Measurements from ENCODE around the gene RTCA. TPM values are rescaled to one million over a fixed set of nuclear protein-coding genes. Genes with fewer than 3 reads are reported as not detected.

RTCA gene
- total RNA-seq, 1 experiment from 2014 or later = 26.5 TPM

DNA sequence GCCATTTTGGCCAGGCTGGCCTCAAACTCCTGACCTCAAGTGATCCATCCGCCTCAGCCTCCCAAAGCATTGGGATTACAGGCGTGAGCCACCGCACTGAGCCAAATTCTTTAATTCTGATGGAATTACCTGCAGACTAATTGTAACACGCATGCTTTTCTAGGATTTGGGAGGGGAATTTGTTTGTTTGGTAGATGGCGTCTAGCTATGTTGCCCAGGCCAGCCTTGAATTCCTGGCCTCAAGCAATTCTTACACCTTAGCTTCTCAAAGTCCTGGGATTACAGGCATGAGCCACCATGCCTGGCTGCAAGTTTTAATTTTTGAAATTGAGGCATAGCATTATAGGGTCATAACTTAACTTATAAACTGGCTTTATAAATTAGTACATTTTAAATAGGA lies 18.6 kb downstream of the RTCA start:
- no peak for TF ChIP-seq POLR2A (IDR thresholded peaks at IDR 0.05; ENCODE audit: borderline replicate concordance, extremely low read depth, insufficient read depth, insufficient read length)
- TF ChIP-seq ELF1 (IDR thresholded peaks at IDR 0.05; ENCODE audit: borderline replicate concordance, low read depth) = no peak
- TF ChIP-seq, protein P1, sequence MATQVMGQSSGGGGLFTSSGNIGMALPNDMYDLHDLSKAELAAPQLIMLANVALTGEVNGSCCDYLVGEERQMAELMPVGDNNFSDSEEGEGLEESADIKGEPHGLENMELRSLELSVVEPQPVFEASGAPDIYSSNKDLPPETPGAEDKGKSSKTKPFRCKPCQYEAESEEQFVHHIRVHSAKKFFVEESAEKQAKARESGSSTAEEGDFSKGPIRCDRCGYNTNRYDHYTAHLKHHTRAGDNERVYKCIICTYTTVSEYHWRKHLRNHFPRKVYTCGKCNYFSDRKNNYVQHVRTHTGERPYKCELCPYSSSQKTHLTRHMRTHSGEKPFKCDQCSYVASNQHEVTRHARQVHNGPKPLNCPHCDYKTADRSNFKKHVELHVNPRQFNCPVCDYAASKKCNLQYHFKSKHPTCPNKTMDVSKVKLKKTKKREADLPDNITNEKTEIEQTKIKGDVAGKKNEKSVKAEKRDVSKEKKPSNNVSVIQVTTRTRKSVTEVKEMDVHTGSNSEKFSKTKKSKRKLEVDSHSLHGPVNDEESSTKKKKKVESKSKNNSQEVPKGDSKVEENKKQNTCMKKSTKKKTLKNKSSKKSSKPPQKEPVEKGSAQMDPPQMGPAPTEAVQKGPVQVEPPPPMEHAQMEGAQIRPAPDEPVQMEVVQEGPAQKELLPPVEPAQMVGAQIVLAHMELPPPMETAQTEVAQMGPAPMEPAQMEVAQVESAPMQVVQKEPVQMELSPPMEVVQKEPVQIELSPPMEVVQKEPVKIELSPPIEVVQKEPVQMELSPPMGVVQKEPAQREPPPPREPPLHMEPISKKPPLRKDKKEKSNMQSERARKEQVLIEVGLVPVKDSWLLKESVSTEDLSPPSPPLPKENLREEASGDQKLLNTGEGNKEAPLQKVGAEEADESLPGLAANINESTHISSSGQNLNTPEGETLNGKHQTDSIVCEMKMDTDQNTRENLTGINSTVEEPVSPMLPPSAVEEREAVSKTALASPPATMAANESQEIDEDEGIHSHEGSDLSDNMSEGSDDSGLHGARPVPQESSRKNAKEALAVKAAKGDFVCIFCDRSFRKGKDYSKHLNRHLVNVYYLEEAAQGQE (IDR thresholded peaks at IDR 0.05; ENCODE audit: low read depth) = no peak
- TF ChIP-seq YY1 (IDR thresholded peaks at IDR 0.05; ENCODE audit: extremely low read depth, insufficient replicate concordance, low read depth, low read length) = no peak
- RAD21 ChIA-PET (ENCODE audit: low non-redundant PET in 1 of 2, low total read pairs in 2 of 2, uncharacterized antibody in 2 of 2, unreplicated experiment in 2 of 2) = no interaction called here
- no peak overlapping the region for H3K9ac ChIP-seq (ENCODE audit: low read length)
- CTCF ChIA-PET = no interaction called here
- H3K36me3 ChIP-seq (ENCODE audit: control insufficient read depth in 1 of 2, insufficient read depth in 2 of 2, low read length in 2 of 2) = peaks cover 17 to 39% of the 10 kb centered on the region in 2 experiments
- ATAC-seq (no peak), DNase-seq (ENCODE audit: low read depth, low spot score) (no peak)
- H2AFZ ChIP-seq (ENCODE audit: low read depth, low read length, poor library complexity, severe bottlenecking) = no peak overlapping the region
- H3K4me1 ChIP-seq (ENCODE audit: control insufficient read depth in 1 of 2, insufficient read depth in 2 of 2, low read length in 2 of 2) = no peaks in the 10 kb centered on the region
- H4K20me1 ChIP-seq (ENCODE audit: insufficient read depth) = no peaks in the 10 kb centered on the region; the same call in 1 of the 2 replicates
- POLR2A ChIA-PET = no interaction called here
- intact Hi-C loops (cut with micrococcal nuclease) = no loop called here
- no peaks in the 10 kb centered on the region for H3K9me2 ChIP-seq (ENCODE audit: insufficient read depth)
- no peak overlapping the region for H3K4me3 ChIP-seq (replicated peaks in 1 of 2; ENCODE audit: low read depth in 1 of 2, low read length in 2 of 2)
- H3K79me2 ChIP-seq (ENCODE audit: insufficient read depth, low read length) = no peaks in the 10 kb centered on the region; the same call in 1 of the 2 replicates
- H3K9me3 ChIP-seq (ENCODE audit: control insufficient read depth in 1 of 2, insufficient read depth in 1 of 2, low read depth in 1 of 2, low read length in 2 of 2) = no peaks in the 10 kb centered on the region
- H3K4me2 ChIP-seq (ENCODE audit: low read length) = no peak overlapping the region
- no peak overlapping the region for H3K27ac ChIP-seq (ENCODE audit: low read depth, low read length)
- no peaks in the 10 kb centered on the region for H3K27me3 ChIP-seq (ENCODE audit: insufficient read depth, low read length)
- BruUV-seq (replicated peaks) = no TSS peak

DNA sequence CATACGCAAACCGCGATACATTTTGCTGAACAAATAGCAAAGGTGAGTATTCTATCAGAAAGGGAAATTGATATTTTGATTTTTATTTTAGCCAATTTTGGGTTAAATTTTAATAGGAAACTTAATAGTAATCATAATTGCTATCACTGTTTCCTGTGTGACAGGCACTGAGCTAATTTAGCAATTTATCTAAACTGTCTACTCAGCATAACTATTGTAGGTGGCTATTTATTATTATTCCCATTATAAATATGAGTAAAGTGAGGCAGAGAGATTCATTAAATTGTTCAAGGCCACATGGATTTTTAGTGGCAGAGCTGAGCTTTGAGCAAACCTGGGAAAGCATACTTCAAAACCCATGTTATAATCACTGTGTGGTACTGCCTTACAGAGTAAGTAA lies 21.1 kb downstream of the RTCA start:
- DNase-seq (ENCODE audit: low read depth, low spot score) = no peak
- Histone ChIP-seq H2AFZ (ENCODE audit: low read depth, low read length, poor library complexity, severe bottlenecking) (no peak overlapping the region), H3K4me1 (ENCODE audit: control insufficient read depth in 1 of 2, insufficient read depth in 2 of 2, low read length in 2 of 2) (no peaks in the 10 kb centered on the region), H3K4me3 (replicated peaks in 1 of 2; ENCODE audit: low read depth in 1 of 2, low read length in 2 of 2) (no peak overlapping the region), H3K36me3 (ENCODE audit: control insufficient read depth in 1 of 2, insufficient read depth in 2 of 2, low read length in 2 of 2) (peaks cover 16 to 31% of the 10 kb centered on the region in 2 experiments), H3K9ac (ENCODE audit: low read length) (no peak overlapping the region), H3K9me3 (ENCODE audit: control insufficient read depth in 1 of 2, insufficient read depth in 1 of 2, low read depth in 1 of 2, low read length in 2 of 2) (no peaks in the 10 kb centered on the region), H3K27me3 (ENCODE audit: insufficient read depth, low read length) (no peaks in the 10 kb centered on the region), H3K4me2 (ENCODE audit: low read length) (no peak overlapping the region), H3K27ac (ENCODE audit: low read depth, low read length) (no peak overlapping the region), H4K20me1 (ENCODE audit: insufficient read depth) (no peaks in the 10 kb centered on the region; the same call in 1 of the 2 replicates), H3K9me2 (ENCODE audit: insufficient read depth) (no peaks in the 10 kb centered on the region), H3K79me2 (ENCODE audit: insufficient read depth, low read length) (no peaks in the 10 kb centered on the region; the same call in 1 of the 2 replicates)
- ATAC-seq = no peak
- BruUV-seq (replicated peaks) = no TSS peak
- intact Hi-C loops (cut with micrococcal nuclease) = no loop called here
- ChIA-PET RAD21 (ENCODE audit: low non-redundant PET in 1 of 2, low total read pairs in 2 of 2, uncharacterized antibody in 2 of 2, unreplicated experiment in 2 of 2) (no interaction called here), CTCF (no interaction called here), POLR2A (no interaction called here)
- no peak for TF ChIP-seq EZH2 (IDR thresholded peaks at IDR 0.05)
